SK-N-SH (cell line): Measurements from ENCODE around the gene MEIS1.

Experiments
- EP300 ChIP-seq, 2 experiments: IDR thresholded peaks; 2 replicates each; pipeline versions ENCODE4 v1.4.0 to v1.6.1; 2012; ENCODE audit warnings: borderline replicate concordance in 1 of 2, low read depth in 1 of 2, low read length in 1 of 2
- EZH2phosphoT487 ChIP-seq: fragments of 200-600 bp; sonication (generic); IDR thresholded peaks from 2 replicates; pipeline ENCODE4 v1.6.1; 2017; ENCODE audit warnings: low read depth, mixed run types, mild to moderate bottlenecking, antibody characterized with exemption, moderate library complexity, borderline replicate concordance
- JUND ChIP-seq: IDR thresholded peaks from 2 replicates; pipeline ENCODE4 v1.4.0; 2012
- MXI1 ChIP-seq: IDR thresholded peaks from 2 replicates; pipeline ENCODE4 v1.6.1; 2012; ENCODE audit warnings: mild to moderate bottlenecking, low read depth, low read length, improper control_type of control experiment
- POLR2AphosphoS5 ChIP-seq: IDR thresholded peaks from 2 replicates; pipeline ENCODE4 v1.6.1; 2012; ENCODE audit warnings: low read depth, low read length
- RAD21 ChIP-seq: IDR thresholded peaks from 2 replicates; pipeline ENCODE4 v1.6.1; 2012; ENCODE audit warnings: mild to moderate bottlenecking, low read length
- RCOR1 ChIP-seq: fragments of 150-350 bp; IDR thresholded peaks from 2 replicates; pipeline ENCODE4 v1.6.1; 2017; ENCODE audit warnings: antibody characterized with exemption, low read length
- TCF12 ChIP-seq: IDR thresholded peaks from 2 replicates; pipeline ENCODE4 v1.4.0; 2012
- TF ChIP-seq, protein P1 (sequence below): fragments of 150-350 bp; IDR thresholded peaks from 2 replicates; pipeline ENCODE4 v1.6.1; 2017; ENCODE audit warnings: antibody characterized with exemption, low read length, low read depth, borderline replicate concordance
- TF ChIP-seq, protein P2 (sequence below): fragments of 200-600 bp; sonication (generic); IDR thresholded peaks from 2 replicates; pipeline ENCODE4 v1.6.1; 2017; ENCODE audit warnings: antibody characterized with exemption, mild to moderate bottlenecking, moderate library complexity
- TF ChIP-seq, protein P3 (sequence below): fragments of 150-350 bp; IDR thresholded peaks from 2 replicates; pipeline ENCODE4 v1.6.1; 2016; ENCODE audit warnings: mild to moderate bottlenecking, low read depth, low read length

DNA sequence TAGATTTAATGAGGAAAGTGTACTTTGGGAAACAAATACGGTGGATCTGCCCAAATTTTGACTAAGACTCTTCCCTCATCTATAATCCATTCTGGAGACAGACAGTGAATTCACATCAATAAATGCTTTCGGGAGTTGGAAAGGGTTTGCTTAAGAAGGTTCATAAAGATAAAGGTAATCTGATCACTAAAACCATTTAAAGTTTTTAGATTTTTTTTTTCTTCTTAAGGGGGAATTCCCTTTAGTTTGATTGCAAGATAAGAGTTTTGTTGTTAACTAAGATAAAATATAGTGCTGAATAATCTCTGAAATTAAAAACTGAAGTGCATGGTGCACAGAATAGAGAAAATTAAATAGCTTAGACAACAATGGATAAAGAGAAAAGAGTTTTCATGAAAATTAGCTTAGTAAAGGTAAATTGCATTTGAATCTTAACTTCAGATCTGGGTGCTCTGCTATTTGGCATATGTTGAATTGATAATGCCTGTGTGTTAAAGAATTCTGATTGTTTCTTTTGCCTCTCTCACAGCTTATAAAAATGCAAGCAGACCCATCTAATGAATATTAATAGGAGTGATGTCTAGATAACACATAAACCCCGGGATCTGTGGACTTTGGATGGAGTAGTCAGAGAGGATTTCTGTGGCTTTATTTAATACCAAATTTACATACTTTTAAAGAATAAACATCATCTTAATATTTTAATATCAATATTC lies 100.8 kb downstream of the MEIS1 start:
- TF ChIP-seq, protein P1, sequence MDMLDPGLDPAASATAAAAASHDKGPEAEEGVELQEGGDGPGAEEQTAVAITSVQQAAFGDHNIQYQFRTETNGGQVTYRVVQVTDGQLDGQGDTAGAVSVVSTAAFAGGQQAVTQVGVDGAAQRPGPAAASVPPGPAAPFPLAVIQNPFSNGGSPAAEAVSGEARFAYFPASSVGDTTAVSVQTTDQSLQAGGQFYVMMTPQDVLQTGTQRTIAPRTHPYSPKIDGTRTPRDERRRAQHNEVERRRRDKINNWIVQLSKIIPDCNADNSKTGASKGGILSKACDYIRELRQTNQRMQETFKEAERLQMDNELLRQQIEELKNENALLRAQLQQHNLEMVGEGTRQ = no peak
- no peak for TF ChIP-seq EZH2phosphoT487
- TF ChIP-seq, protein P2, sequence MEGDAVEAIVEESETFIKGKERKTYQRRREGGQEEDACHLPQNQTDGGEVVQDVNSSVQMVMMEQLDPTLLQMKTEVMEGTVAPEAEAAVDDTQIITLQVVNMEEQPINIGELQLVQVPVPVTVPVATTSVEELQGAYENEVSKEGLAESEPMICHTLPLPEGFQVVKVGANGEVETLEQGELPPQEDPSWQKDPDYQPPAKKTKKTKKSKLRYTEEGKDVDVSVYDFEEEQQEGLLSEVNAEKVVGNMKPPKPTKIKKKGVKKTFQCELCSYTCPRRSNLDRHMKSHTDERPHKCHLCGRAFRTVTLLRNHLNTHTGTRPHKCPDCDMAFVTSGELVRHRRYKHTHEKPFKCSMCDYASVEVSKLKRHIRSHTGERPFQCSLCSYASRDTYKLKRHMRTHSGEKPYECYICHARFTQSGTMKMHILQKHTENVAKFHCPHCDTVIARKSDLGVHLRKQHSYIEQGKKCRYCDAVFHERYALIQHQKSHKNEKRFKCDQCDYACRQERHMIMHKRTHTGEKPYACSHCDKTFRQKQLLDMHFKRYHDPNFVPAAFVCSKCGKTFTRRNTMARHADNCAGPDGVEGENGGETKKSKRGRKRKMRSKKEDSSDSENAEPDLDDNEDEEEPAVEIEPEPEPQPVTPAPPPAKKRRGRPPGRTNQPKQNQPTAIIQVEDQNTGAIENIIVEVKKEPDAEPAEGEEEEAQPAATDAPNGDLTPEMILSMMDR = no peak
- no peak for TF ChIP-seq POLR2AphosphoS5
- no peak for TF ChIP-seq TCF12
- TF ChIP-seq RAD21 = no peak
- no peak for TF ChIP-seq JUND
- no peak for TF ChIP-seq RCOR1
- TF ChIP-seq, protein P3, sequence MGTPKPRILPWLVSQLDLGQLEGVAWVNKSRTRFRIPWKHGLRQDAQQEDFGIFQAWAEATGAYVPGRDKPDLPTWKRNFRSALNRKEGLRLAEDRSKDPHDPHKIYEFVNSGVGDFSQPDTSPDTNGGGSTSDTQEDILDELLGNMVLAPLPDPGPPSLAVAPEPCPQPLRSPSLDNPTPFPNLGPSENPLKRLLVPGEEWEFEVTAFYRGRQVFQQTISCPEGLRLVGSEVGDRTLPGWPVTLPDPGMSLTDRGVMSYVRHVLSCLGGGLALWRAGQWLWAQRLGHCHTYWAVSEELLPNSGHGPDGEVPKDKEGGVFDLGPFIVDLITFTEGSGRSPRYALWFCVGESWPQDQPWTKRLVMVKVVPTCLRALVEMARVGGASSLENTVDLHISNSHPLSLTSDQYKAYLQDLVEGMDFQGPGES = no peak
- TF ChIP-seq MXI1 = no peak
- no peak for TF ChIP-seq EP300 (IDR thresholded peaks at IDR 0.05; ENCODE audit: borderline replicate concordance in 1 of 2, low read depth in 1 of 2, low read length in 1 of 2)
